Esophagus squamous epithelium (tissue), 5 donors: Measurements from ENCODE around the gene WWOX. TPM values are rescaled to one million over a fixed set of nuclear protein-coding genes. Genes with fewer than 3 reads are reported as not detected.

ENCODE experiments used
- DNase-seq: peaks from one replicate; lab custom pipeline; 2025; lab: John Stamatoyannopoulos, UW
- H3K27ac ChIP-seq, 4 donors: fragments of 200-600 bp; sonication (generic); one replicate each; pipeline ENCODE4 v1.5.1; 2016 to 2019; ENCODE audit warnings: mild to moderate bottlenecking in 1 of 4
- H3K27me3 ChIP-seq, 4 donors: fragments of 200-600 bp; sonication (generic); 1 replicate in 3 of 4; 2 replicates in 1 of 4; pipeline versions ENCODE4 v1.5.1 to v1.6.0; 2017 to 2021; ENCODE audit warnings: antibody characterized with exemption in 1 of 4
- H3K36me3 ChIP-seq, 3 donors: fragments of 200-600 bp; sonication (generic); one replicate each; pipeline ENCODE4 v1.5.1; 2016 to 2019
- H3K4me1 ChIP-seq, 3 donors: fragments of 200-600 bp; sonication (generic); one replicate each; pipeline ENCODE4 v1.5.1; 2017 to 2019
- H3K4me3 ChIP-seq, 4 donors: fragments of 200-600 bp; sonication (generic); 1 replicate in 3 of 4; 2 replicates in 1 of 4; pipeline ENCODE4 v1.5.1; 2016 to 2019; ENCODE audit warnings: mild to moderate bottlenecking in 2 of 4, moderate library complexity in 1 of 4
- H3K9me3 ChIP-seq, 3 donors: fragments of 200-600 bp; sonication (generic); one replicate each; pipeline ENCODE4 v1.5.1; 2016 to 2019
- POLR2A ChIP-seq, 4 donors: fragments of 450-650 bp; IDR thresholded peaks; one replicate each; pipeline ENCODE4 v1.6.1; 2017; ENCODE audit warnings: antibody characterized with exemption in 4 of 4, mild to moderate bottlenecking in 4 of 4, moderate library complexity in 3 of 4
- WGBS, 2 donors: methylation state at CpG; one replicate each; pipeline ENCODE4 v1.1.5; 2018; 5-methylcytosine and 5-hydroxymethylcytosine counted together
- intact Hi-C: fragments of 100-400 bp; cut with DNase I; formaldehyde crosslinking; loops from one replicate; pipeline ENCODE4 v1.15.0; 2022
- total RNA-seq, 4 donors: library from RNA; depleted of rRNA; stranded (reverse); fragments of >200 nt; gene quantifications; one replicate each; pipeline ENCODE4 v1.1.0, GENCODE V29; 2016
- TF ChIP-seq, protein P1 (sequence below), 6 experiments: fragments of 450-650 bp in 4 of 6; fragments of 200-600 bp in 2 of 6; sonication (generic) in 2 of 6; IDR thresholded peaks; one replicate each; pipeline ENCODE4 v1.5.1; 2016 to 2019; ENCODE audit warnings: antibody characterized with exemption in 6 of 6, mild to moderate bottlenecking in 4 of 6, moderate library complexity in 4 of 6
- donor health status: DM: yes; HTN: yes; CAD: no.

The WWOX gene
- total RNA-seq, 4 donors from 2014 or later, result 20.9 to 31.1 (median 27.5) TPM

DNA sequence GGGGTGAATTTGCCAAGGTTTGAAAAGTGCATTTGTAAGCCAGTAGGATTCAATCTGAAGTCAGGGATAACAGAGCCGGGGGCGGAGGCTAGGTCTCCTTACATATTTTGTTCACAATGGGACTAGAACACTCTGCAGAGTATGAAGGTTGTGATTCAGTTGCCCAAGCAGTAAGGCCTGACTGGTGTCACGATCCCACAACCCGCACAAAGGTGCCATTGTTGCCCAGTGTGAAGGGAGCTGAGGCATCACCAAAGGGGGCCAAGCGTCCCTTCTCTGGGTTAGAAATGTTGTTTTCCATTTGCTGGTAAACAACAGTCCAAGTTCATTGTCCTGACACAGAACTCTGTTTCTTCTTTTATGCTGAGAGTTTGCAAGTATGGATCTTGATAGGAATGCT, 1029.3 kb downstream of the WWOX start:
- no peak for DNase-seq
- Histone ChIP-seq H3K4me3 (no peak overlapping the region), H3K9me3 (no peaks in the 10 kb centered on the region), H3K36me3 (no peaks in the 10 kb centered on the region), H3K4me1 (peaks cover 0 to 17% (median 0%) of the 10 kb centered on the region in 3 donors), H3K27me3 (no peaks in the 10 kb centered on the region), H3K27ac (no peak overlapping the region)
- intact Hi-C loops, result no loop called here
- 92 to 94% methylated on average over 5 of the region's 5 CpGs for WGBS, 2 donors
- TF ChIP-seq, protein P1, sequence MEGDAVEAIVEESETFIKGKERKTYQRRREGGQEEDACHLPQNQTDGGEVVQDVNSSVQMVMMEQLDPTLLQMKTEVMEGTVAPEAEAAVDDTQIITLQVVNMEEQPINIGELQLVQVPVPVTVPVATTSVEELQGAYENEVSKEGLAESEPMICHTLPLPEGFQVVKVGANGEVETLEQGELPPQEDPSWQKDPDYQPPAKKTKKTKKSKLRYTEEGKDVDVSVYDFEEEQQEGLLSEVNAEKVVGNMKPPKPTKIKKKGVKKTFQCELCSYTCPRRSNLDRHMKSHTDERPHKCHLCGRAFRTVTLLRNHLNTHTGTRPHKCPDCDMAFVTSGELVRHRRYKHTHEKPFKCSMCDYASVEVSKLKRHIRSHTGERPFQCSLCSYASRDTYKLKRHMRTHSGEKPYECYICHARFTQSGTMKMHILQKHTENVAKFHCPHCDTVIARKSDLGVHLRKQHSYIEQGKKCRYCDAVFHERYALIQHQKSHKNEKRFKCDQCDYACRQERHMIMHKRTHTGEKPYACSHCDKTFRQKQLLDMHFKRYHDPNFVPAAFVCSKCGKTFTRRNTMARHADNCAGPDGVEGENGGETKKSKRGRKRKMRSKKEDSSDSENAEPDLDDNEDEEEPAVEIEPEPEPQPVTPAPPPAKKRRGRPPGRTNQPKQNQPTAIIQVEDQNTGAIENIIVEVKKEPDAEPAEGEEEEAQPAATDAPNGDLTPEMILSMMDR (IDR thresholded peaks at IDR 0.05), result no peak
- TF ChIP-seq POLR2A (IDR thresholded peaks at IDR 0.05), result no peak

DNA sequence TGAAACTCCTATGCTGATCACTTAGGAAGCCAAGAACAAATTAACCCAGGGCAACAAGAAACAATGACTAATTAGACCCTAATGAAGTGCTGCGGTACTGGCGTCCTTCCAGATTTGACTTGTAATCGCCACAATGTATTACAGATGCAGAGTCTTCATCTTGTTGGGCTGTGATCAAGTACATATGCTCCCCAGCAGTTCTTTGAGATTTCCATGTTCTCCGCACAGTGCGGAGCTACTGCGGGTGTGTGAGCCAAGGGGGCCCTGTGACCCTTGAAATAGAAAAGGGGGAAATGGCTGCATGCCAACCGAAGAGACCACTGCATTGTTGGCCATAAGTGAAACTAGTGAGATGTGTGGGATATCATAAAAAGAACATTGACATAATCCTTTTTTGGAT, 1031.2 kb downstream of the WWOX start:
- H3K27me3 ChIP-seq, result no peaks in the 10 kb centered on the region
- no peaks in the 10 kb centered on the region for H3K9me3 ChIP-seq
- peaks cover 0 to 19% (median 0%) of the 10 kb centered on the region in 3 donors for H3K4me1 ChIP-seq
- no peak overlapping the region for H3K4me3 ChIP-seq
- intact Hi-C loops, result no loop called here
- 79 to 83% methylated on average over 5 to 7 of the region's 7 CpGs for WGBS, 2 donors
- TF ChIP-seq POLR2A (IDR thresholded peaks at IDR 0.05), result no peak
- TF ChIP-seq, protein P1 (IDR thresholded peaks at IDR 0.05), result no peak
- no peak overlapping the region for H3K27ac ChIP-seq
- H3K36me3 ChIP-seq, result no peaks in the 10 kb centered on the region
- DNase-seq, result no peak

DNA sequence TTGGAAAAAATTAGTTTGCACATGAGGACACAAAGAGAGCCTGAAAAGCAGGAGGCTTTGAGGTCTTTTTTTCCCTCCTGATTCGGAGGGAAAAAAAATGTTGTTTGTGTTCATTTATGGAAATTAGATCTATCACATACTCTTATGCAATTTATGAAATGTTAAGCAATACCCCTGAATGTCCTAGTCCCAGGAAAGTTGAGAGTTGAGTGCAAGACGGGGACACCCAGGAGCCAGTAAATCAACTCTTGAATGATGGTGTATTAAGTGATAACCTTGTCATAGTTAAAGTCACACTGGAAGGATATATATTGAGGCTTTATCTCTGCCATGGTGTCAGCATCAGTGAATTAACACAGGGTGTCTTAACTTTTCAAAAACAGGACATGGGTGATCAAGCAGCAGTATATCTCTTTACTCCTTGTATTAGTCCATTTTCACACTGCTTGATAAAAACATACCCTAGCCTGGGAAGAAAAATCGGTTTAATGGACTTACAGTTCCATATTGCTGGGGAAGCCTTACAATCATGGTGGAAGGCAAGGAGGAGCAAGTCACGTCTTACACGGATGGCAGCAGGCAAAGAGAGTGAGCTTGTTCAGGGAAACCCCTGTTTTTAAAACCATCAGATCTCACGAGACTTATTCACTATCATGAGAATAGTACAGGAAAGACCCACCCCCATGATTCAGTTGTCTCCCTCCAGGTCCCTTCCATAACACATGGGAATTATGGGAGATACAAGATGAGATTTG, 1032.0 kb downstream of the WWOX start:
- Histone ChIP-seq H3K9me3 (no peaks in the 10 kb centered on the region), H3K27me3 (no peaks in the 10 kb centered on the region), H3K4me1 (peaks cover 0 to 19% (median 0%) of the 10 kb centered on the region in 3 donors), H3K36me3 (no peaks in the 10 kb centered on the region), H3K4me3 (no peak overlapping the region), H3K27ac (peak overlapping the region in 2 of 4 donors; percentile 18 to 62)
- WGBS, 2 donors, result 82 to 91% methylated on average over 6 of the region's 6 CpGs
- TF ChIP-seq, protein P1 (IDR thresholded peaks at IDR 0.05), result no peak
- no peak for TF ChIP-seq POLR2A (IDR thresholded peaks at IDR 0.05)
- no peak for DNase-seq
- intact Hi-C loops, result no loop called here

DNA sequence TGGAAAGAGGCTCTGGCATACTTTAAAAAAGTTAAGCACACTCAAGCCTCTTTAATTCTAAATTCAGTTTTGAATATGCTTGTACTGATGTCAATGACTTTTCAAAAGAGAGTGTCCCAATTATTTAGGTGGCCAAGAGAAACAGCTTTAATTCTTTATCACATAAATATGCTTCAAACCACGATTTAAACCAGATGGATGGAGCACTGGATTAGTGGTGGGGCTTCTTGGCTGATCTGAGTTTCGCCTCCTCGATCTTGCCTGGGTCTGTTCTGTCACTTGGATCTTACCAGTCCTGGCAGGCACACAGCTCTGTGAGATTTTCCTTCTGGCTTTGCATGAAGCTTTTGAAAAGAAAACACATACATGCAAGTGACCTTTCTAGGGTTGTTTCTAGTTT, 1033.2 kb downstream of the WWOX start:
- DNase-seq, result no peak
- Histone ChIP-seq H3K4me1 (peaks cover 0 to 19% (median 0%) of the 10 kb centered on the region in 3 donors), H3K4me3 (peak overlapping the region in 1 of 4 donors; percentile 34), H3K36me3 (no peaks in the 10 kb centered on the region), H3K27me3 (no peaks in the 10 kb centered on the region), H3K27ac (peak overlapping the region in 3 of 4 donors; percentile 18 to 62 (median 54)), H3K9me3 (no peaks in the 10 kb centered on the region)
- intact Hi-C loops, result no loop called here
- WGBS, 2 donors, result 35 to 40% methylated on average over 3 of the region's 3 CpGs
- no peak for TF ChIP-seq POLR2A (IDR thresholded peaks at IDR 0.05)
- TF ChIP-seq, protein P1 (IDR thresholded peaks at IDR 0.05), result no peak

DNA sequence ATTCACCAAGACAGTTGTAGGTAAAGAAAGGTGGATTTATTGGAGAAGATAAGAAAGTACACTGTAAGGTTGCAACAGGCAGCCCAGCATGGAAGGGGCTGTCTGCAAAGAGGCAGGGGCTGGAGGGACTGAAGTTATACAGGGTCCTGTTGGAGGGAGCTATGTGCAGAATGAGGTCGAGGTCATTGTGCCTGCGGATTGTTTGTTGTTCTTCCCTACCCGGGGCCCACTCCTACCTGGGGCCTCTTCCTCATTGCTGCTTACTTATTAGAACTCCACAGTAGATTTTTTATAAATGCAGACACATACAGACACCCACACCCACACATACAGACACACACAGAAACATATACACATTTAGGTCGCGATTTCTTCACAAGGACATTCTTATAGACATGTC, 1034.8 kb downstream of the WWOX start:
- no peaks in the 10 kb centered on the region for H3K9me3 ChIP-seq
- H3K4me3 ChIP-seq, result no peak overlapping the region
- H3K36me3 ChIP-seq, result no peaks in the 10 kb centered on the region
- 82 to 85% methylated on average over 5 of the region's 5 CpGs for WGBS, 2 donors
- H3K27me3 ChIP-seq, result no peaks in the 10 kb centered on the region
- H3K4me1 ChIP-seq, result peaks cover 0 to 19% (median 0%) of the 10 kb centered on the region in 3 donors
- TF ChIP-seq POLR2A (IDR thresholded peaks at IDR 0.05), result no peak
- TF ChIP-seq, protein P1 (IDR thresholded peaks at IDR 0.05), result no peak
- intact Hi-C loops, result no loop called here
- DNase-seq, result no peak
- no peak overlapping the region for H3K27ac ChIP-seq
